Osteocyte (in vitro differentiated cells): ENCODE measurements around the gene SBF2. TPM values are rescaled to one million over a fixed set of nuclear protein-coding genes. Genes with fewer than 3 reads are reported as not detected.

Source experiments
- DNase-seq: peaks from one replicate; pipeline ENCODE4 v3.0.0; 2021; ENCODE audit warnings: mixed read lengths; ENCODE audit not compliant: unreplicated experiment; ENCODE audit errors: extremely low spot score
- H3K27ac Mint-ChIP-seq: one replicate; pipeline ENCODE4 v1.8.0; 2021; ENCODE audit warnings: mild to moderate bottlenecking, mixed read lengths; ENCODE audit not compliant: unreplicated experiment
- H3K27me3 Mint-ChIP-seq: one replicate; pipeline ENCODE4 v1.8.0; 2021; ENCODE audit warnings: mixed read lengths; ENCODE audit not compliant: unreplicated experiment
- H3K36me3 Mint-ChIP-seq: one replicate; pipeline ENCODE4 v1.8.0; 2021; ENCODE audit warnings: mixed read lengths; ENCODE audit not compliant: unreplicated experiment
- H3K4me1 Mint-ChIP-seq: one replicate; pipeline ENCODE4 v1.8.0; 2021; ENCODE audit warnings: mixed read lengths; ENCODE audit not compliant: unreplicated experiment
- H3K4me3 Mint-ChIP-seq: one replicate; pipeline ENCODE4 v1.8.0; 2021; ENCODE audit warnings: mild to moderate bottlenecking, moderate library complexity, mixed read lengths; ENCODE audit not compliant: unreplicated experiment
- H3K9me3 Mint-ChIP-seq: one replicate; pipeline ENCODE4 v1.8.0; 2021; ENCODE audit warnings: mixed read lengths; ENCODE audit not compliant: unreplicated experiment
- total RNA-seq: library from RNA; stranded (reverse); gene quantifications from 2 replicates; pipeline ENCODE4 v1.2.1, GENCODE V29; 2021
- TF ChIP-seq, protein P1 (sequence below): fragments of 200-600 bp; sonication (generic); IDR thresholded peaks from 2 replicates; pipeline ENCODE4 v1.5.0; 2021; ENCODE audit warnings: antibody characterized with exemption, mild to moderate bottlenecking, moderate library complexity

SBF2 gene
- total RNA-seq, 1 donor from 2014 or later = 65.2 TPM

GRCh38 chr11:10320736-10321465, 26.9 kb upstream of the SBF2 start:
- DNase-seq = no peak
- Mint-ChIP-seq H3K27ac (peak overlapping the region; percentile 0), H3K4me1 (peaks cover 54% of the 10 kb centered on the region), H3K4me3 (no peak overlapping the region), H3K36me3 (no peaks in the 10 kb centered on the region), H3K27me3 (no peaks in the 10 kb centered on the region), H3K9me3 (no peaks in the 10 kb centered on the region)
- TF ChIP-seq, protein P1, sequence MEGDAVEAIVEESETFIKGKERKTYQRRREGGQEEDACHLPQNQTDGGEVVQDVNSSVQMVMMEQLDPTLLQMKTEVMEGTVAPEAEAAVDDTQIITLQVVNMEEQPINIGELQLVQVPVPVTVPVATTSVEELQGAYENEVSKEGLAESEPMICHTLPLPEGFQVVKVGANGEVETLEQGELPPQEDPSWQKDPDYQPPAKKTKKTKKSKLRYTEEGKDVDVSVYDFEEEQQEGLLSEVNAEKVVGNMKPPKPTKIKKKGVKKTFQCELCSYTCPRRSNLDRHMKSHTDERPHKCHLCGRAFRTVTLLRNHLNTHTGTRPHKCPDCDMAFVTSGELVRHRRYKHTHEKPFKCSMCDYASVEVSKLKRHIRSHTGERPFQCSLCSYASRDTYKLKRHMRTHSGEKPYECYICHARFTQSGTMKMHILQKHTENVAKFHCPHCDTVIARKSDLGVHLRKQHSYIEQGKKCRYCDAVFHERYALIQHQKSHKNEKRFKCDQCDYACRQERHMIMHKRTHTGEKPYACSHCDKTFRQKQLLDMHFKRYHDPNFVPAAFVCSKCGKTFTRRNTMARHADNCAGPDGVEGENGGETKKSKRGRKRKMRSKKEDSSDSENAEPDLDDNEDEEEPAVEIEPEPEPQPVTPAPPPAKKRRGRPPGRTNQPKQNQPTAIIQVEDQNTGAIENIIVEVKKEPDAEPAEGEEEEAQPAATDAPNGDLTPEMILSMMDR = no peak

DNA sequence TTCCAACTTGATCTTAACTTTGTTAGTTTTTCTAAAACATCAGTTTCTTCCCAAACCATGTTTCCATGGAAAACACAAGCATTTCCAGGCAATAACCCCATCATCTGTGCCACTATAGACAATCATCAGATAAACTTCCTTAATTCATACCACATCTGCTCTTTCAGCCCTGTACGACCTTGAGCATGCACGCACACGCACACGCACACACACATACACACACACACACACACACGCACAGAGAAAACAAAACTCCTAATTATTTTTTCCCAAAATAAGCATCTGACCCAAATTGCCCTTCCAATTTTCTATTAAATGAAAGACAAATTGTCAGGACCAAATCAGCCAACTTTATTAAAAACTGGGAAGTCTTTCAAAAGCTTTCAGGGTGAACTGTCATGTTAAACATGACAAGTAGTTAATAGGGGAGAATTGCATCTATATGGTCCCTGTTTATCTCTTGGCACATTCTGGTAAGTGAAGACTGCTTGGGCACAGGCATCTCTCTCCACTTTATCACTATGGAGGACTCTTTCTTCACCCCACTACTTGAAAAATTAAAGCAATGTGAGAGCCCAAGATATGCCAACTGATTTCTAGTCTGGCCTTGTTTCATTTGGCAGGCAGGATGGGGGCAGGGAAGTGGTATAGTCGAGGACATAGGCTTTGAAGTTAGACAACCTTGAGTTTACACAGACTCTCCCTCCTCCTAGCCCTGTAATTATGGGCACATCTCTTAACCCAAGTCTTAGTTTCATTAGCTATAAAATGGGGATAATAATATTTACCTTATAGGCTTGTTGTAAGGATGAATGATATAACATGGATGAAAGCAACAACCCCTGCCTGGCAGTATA, 25.9 kb upstream of the SBF2 start:
- Mint-ChIP-seq H3K9me3 (no peaks in the 10 kb centered on the region), H3K27ac (no peak overlapping the region), H3K4me3 (no peak overlapping the region), H3K27me3 (no peaks in the 10 kb centered on the region), H3K36me3 (no peaks in the 10 kb centered on the region), H3K4me1 (peaks cover 45% of the 10 kb centered on the region)
- no peak for DNase-seq
- TF ChIP-seq, protein P1 = no peak

DNA sequence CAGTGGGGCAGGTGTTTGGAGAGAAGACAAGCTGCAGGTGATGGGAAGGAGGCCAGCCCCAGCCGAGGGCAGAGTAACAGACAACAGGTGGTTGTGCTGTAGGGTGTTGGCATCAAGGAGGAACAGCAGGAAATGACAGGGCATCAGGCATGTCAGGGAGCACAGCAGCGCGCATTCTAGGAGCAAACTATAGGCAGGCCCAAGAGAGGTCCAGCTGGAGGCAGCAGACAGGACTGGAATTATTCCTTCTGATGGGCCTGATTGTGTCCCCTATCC, 24.4 kb upstream of the SBF2 start:
- H3K4me3 Mint-ChIP-seq = no peak overlapping the region
- no peak overlapping the region for H3K27ac Mint-ChIP-seq
- DNase-seq = no peak
- H3K9me3 Mint-ChIP-seq = no peaks in the 10 kb centered on the region
- H3K36me3 Mint-ChIP-seq = no peaks in the 10 kb centered on the region
- TF ChIP-seq, protein P1 = no peak
- no peaks in the 10 kb centered on the region for H3K27me3 Mint-ChIP-seq
- H3K4me1 Mint-ChIP-seq = peaks cover 34% of the 10 kb centered on the region

GRCh38 chr11:10317776-10318526, 23.9 kb upstream of the SBF2 start:
- no peaks in the 10 kb centered on the region for H3K9me3 Mint-ChIP-seq
- TF ChIP-seq, protein P1 = no peak
- DNase-seq = no peak
- peak overlapping the region; percentile 84 for H3K27ac Mint-ChIP-seq
- H3K4me1 Mint-ChIP-seq = peaks cover 29% of the 10 kb centered on the region
- no peaks in the 10 kb centered on the region for H3K36me3 Mint-ChIP-seq
- H3K4me3 Mint-ChIP-seq = no peak overlapping the region
- no peaks in the 10 kb centered on the region for H3K27me3 Mint-ChIP-seq
